MM.1S (cell line): ENCODE measurements around the gene SPOCK2.

Experiments used
- DNase-seq: peaks from one replicate; pipeline ENCODE4 v3.0.0-alpha.2; 2015
- H2AFZ ChIP-seq: fragments of 300-600 bp; sonication (generic); 2 replicates; pipeline ENCODE4 v1.6.0; 2016; ENCODE audit warnings: antibody characterized with exemption, low read length
- H3F3A ChIP-seq: fragments of 300-600 bp; sonication (generic); 2 replicates; pipeline ENCODE4 v1.6.1; 2016; ENCODE audit warnings: mild to moderate bottlenecking, antibody characterized with exemption, low read length, moderate library complexity, mixed read lengths; ENCODE audit not compliant: insufficient read depth
- H3K27ac ChIP-seq: fragments of 300-600 bp; sonication (generic); 2 replicates; pipeline ENCODE4 v1.5.1; 2016; ENCODE audit warnings: mild to moderate bottlenecking, low read length
- H3K27me3 ChIP-seq: fragments of 300-600 bp; sonication (generic); replicated peaks from 2 replicates; pipeline ENCODE4 v1.6.0; 2016; ENCODE audit warnings: low read length; ENCODE audit not compliant: insufficient read depth
- H3K36me3 ChIP-seq: fragments of 300-600 bp; sonication (generic); replicated peaks from 2 replicates; pipeline ENCODE4 v1.6.1; 2016; ENCODE audit warnings: mild to moderate bottlenecking, low read length, mixed read lengths; ENCODE audit not compliant: insufficient read depth
- H3K4me1 ChIP-seq: fragments of 300-600 bp; sonication (generic); 2 replicates; pipeline ENCODE4 v1.6.1; 2016; ENCODE audit warnings: low read length, mixed read lengths
- H3K4me2 ChIP-seq: fragments of 300-600 bp; sonication (generic); 2 replicates; pipeline ENCODE4 v1.6.0; 2016; ENCODE audit warnings: low read depth, low read length
- H3K4me3 ChIP-seq: fragments of 300-600 bp; sonication (generic); 2 replicates; pipeline ENCODE4 v1.5.1; 2016; ENCODE audit warnings: low read length, mixed read lengths
- H3K79me2 ChIP-seq: fragments of 300-600 bp; sonication (generic); 2 replicates; pipeline ENCODE4 v1.6.1; 2016; ENCODE audit warnings: mixed run types, low read length, mixed read lengths
- H3K9ac ChIP-seq: fragments of 300-600 bp; sonication (generic); 2 replicates; pipeline ENCODE4 v1.6.1; 2016; ENCODE audit warnings: low read length, mixed read lengths
- H3K9me2 ChIP-seq: fragments of 300-600 bp; sonication (generic); replicated peaks from 2 replicates; pipeline ENCODE4 v1.6.1; 2016; ENCODE audit warnings: mild to moderate bottlenecking, low read length, mixed read lengths; ENCODE audit not compliant: insufficient read depth
- H3K9me3 ChIP-seq: fragments of 300-600 bp; sonication (generic); replicated peaks from 2 replicates; pipeline ENCODE4 v1.6.1; 2016; ENCODE audit warnings: mild to moderate bottlenecking, low read length, mixed read lengths; ENCODE audit not compliant: insufficient read depth
- H4K20me1 ChIP-seq: fragments of 300-600 bp; sonication (generic); 2 replicates; pipeline ENCODE4 v1.6.1; 2016; ENCODE audit warnings: mild to moderate bottlenecking, low read length, moderate library complexity, mixed read lengths; ENCODE audit not compliant: insufficient read depth
- CTCF ChIP-seq: fragments of 300-600 bp; sonication (generic); IDR thresholded peaks from 2 replicates; pipeline ENCODE4 v1.5.1; 2016; ENCODE audit warnings: antibody characterized with exemption, low read length, mixed read lengths
- EZH2 ChIP-seq: fragments of 300-600 bp; sonication (generic); optimal IDR thresholded peaks from 2 replicates; pipeline ENCODE3; 2017; ENCODE audit warnings: low read depth, mild to moderate bottlenecking, antibody characterized with exemption, low read length, mixed read lengths
- EZH2phosphoT487 ChIP-seq: fragments of 300-600 bp; sonication (generic); IDR thresholded peaks from 2 replicates; pipeline ENCODE4 v1.6.1; 2018; ENCODE audit warnings: antibody characterized with exemption, low read length

SPOCK2 gene

GRCh38 chr10:72019085-72019876 is 69.1 kb downstream of the SPOCK2 start:
- Histone ChIP-seq H2AFZ (no peak overlapping the region), H3K27me3 (no peaks in the 10 kb centered on the region; the same call in 1 of the 2 replicates), H3K27ac (no peak overlapping the region), H3K4me1 (no peaks in the 10 kb centered on the region), H3K36me3 (no peaks in the 10 kb centered on the region), H3K9ac (no peak overlapping the region), H3K9me2 (no peaks in the 10 kb centered on the region), H4K20me1 (no peaks in the 10 kb centered on the region), H3K4me2 (no peak overlapping the region), H3K9me3 (no peaks in the 10 kb centered on the region), H3F3A (no peaks in the 10 kb centered on the region), H3K4me3 (no peak overlapping the region), H3K79me2 (no peaks in the 10 kb centered on the region)
- TF ChIP-seq EZH2 (no peak), EZH2phosphoT487 (no peak), CTCF (no peak)
- DNase-seq, result no peak

- Histone ChIP-seq H3K9me2 (no peaks in the 10 kb centered on the region), H3K4me3 (no peak overlapping the region), H3K9ac (no peak overlapping the region), H3F3A (no peaks in the 10 kb centered on the region), H3K4me2 (no peak overlapping the region), H4K20me1 (no peaks in the 10 kb centered on the region), H3K79me2 (no peaks in the 10 kb centered on the region), H3K4me1 (no peaks in the 10 kb centered on the region), H3K9me3 (no peaks in the 10 kb centered on the region), H2AFZ (no peak overlapping the region), H3K27ac (no peak overlapping the region), H3K27me3 (no peaks in the 10 kb centered on the region; the same call in 1 of the 2 replicates), H3K36me3 (no peaks in the 10 kb centered on the region)
- DNase-seq, result no peak
- TF ChIP-seq EZH2phosphoT487, result no peak
- TF ChIP-seq EZH2, result no peak
- no peak for TF ChIP-seq CTCF
These were observed 71.6 kb downstream of the SPOCK2 start for GRCh38 chr10:72016608-72017300.

- no peak overlapping the region for H2AFZ ChIP-seq
- H3K27me3 ChIP-seq, result no peaks in the 10 kb centered on the region; the same call in 1 of the 2 replicates
- H3K27ac ChIP-seq, result no peak overlapping the region
- no peaks in the 10 kb centered on the region for H3K9me3 ChIP-seq
- no peaks in the 10 kb centered on the region for H3F3A ChIP-seq
- no peak overlapping the region for H3K4me2 ChIP-seq
- no peaks in the 10 kb centered on the region for H3K36me3 ChIP-seq
- H4K20me1 ChIP-seq, result no peaks in the 10 kb centered on the region
- H3K9me2 ChIP-seq, result no peaks in the 10 kb centered on the region
- no peak for DNase-seq
- H3K4me1 ChIP-seq, result no peaks in the 10 kb centered on the region
- H3K9ac ChIP-seq, result no peak overlapping the region
- H3K79me2 ChIP-seq, result no peaks in the 10 kb centered on the region
- TF ChIP-seq EZH2phosphoT487 (no peak), CTCF (no peak), EZH2 (no peak)
- no peak overlapping the region for H3K4me3 ChIP-seq
These were observed 72.5 kb downstream of the SPOCK2 start for GRCh38 chr10:72015841-72016240.
